Urinary bladder (tissue), 4 donors: ENCODE data around the gene FRMD7. TPM values are rescaled to one million over a fixed set of nuclear protein-coding genes. Genes with fewer than 3 reads are reported as not detected.

Experiments
- DNase-seq: peaks from one replicate; pipeline ENCODE4 v3.0.0-alpha.2; 2015; ENCODE audit errors: extremely low spot score
- H3K27ac ChIP-seq: one replicate; pipeline ENCODE4 v1.5.1; 2013; ENCODE audit warnings: low read depth, mild to moderate bottlenecking, moderate library complexity
- H3K36me3 ChIP-seq: one replicate; pipeline ENCODE4 v1.6.1; 2013; ENCODE audit warnings: mild to moderate bottlenecking, moderate library complexity; ENCODE audit not compliant: insufficient read depth
- H3K4me1 ChIP-seq: one replicate; pipeline ENCODE4 v1.6.1; 2013; ENCODE audit warnings: mild to moderate bottlenecking, moderate library complexity; ENCODE audit not compliant: insufficient read depth
- H3K4me3 ChIP-seq: one replicate; pipeline ENCODE4 v1.5.1; 2013; ENCODE audit warnings: low read depth, low read length
- WGBS: extraction: QIAGEN DNeasy Blood & Tissue Kit; methylation state at CpG from one replicate; pipeline ENCODE4 v1.1.7; 2013; 5-methylcytosine and 5-hydroxymethylcytosine counted together
- polyA plus RNA-seq: library from polyadenylated mRNA; stranded (reverse); fragments of 200-250 nt; gene quantifications from one replicate; pipeline ENCODE4 v1.2.3, GENCODE V29; 2013
- total RNA-seq: library from RNA; depleted of rRNA; stranded (reverse); fragments of >200 nt; gene quantifications from one replicate; pipeline ENCODE4 v1.2.3, GENCODE V29; 2014
- donor health status: healthy with polysubstance abuse.
- donor health status: healthy.

The FRMD7 gene
- total and polyA plus RNA-seq, 2 donors = 0.48 TPM; not detected in 1

DNA sequence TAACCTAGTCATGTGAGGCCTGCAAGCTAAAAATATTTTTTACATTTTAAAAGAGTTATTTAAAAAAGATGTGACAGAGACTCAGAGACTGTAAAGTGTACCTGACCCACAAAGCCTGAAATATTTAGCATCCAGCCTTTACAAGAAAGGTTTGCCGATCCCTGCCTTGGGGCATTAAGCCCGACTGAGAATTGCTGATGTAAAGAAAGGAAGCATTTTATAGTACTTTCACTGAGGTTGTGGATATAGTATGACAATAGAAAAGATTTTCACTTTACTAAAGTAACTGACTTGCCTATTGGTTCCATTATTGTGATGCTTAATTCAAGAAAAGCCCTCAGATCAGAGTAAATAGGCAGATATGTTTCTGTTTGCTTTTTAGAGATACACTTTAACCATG is 87.8 kb downstream of the FRMD7 start:
- DNase-seq = no peak
- no peaks in the 10 kb centered on the region for H3K4me1 ChIP-seq
- no peak overlapping the region for H3K27ac ChIP-seq
- WGBS = 91% methylated on average over 2 of the region's 2 CpGs
- H3K36me3 ChIP-seq = no peaks in the 10 kb centered on the region
- H3K4me3 ChIP-seq = no peak overlapping the region

DNA sequence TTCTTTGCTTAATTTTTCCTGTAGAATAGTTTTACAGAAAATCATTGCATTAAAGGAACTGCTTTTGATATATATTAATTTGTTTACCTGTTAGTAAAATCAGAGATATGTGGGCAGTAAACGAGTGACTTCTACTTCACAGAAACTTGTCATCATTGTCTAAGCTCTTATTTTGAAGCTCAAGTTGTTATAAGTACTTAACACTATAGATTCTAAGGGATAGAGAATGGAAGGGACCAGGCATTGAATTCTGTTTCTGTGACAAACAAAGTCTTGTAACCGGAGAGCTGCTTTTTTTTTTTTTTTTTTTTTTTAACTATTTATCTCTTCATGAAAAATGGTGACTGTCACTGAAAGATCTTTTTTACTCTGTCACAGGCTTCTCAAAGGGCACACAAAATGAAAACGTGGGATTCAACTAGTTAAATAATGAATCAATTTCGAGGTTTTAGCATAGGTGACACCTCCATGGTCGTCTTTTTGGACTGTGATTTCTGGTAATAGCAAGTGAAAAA is 90.3 kb downstream of the FRMD7 start:
- no peaks in the 10 kb centered on the region for H3K36me3 ChIP-seq
- 62% methylated on average over 5 of the region's 5 CpGs for WGBS
- DNase-seq = no peak
- no peak overlapping the region for H3K27ac ChIP-seq
- no peaks in the 10 kb centered on the region for H3K4me1 ChIP-seq
- H3K4me3 ChIP-seq = no peak overlapping the region

DNA sequence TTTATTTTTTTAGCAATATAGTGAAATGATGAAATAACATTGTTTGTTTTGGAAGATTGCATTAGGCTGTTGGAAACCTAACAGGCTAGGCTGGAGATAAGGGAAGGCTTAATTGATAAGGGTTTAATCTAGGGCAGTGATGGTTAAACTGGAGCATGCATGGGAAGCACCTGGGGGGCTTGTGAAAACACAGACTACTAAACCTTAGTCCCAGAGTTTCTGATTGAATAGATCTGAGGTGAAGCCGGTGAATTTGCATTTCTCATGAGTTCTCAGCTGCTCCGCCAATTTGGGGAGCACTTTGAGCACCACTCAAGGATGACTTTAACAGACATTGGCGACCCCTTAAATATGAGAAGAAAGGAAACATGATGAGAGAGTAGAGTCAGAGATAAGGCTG is 93.2 kb downstream of the FRMD7 start:
- H3K4me3 ChIP-seq = no peak overlapping the region
- H3K27ac ChIP-seq = no peak overlapping the region
- whole genome bisulfite sequencing = 95% methylated on average over 3 of the region's 3 CpGs
- H3K36me3 ChIP-seq = no peaks in the 10 kb centered on the region
- H3K4me1 ChIP-seq = no peaks in the 10 kb centered on the region
- no peak for DNase-seq

DNA sequence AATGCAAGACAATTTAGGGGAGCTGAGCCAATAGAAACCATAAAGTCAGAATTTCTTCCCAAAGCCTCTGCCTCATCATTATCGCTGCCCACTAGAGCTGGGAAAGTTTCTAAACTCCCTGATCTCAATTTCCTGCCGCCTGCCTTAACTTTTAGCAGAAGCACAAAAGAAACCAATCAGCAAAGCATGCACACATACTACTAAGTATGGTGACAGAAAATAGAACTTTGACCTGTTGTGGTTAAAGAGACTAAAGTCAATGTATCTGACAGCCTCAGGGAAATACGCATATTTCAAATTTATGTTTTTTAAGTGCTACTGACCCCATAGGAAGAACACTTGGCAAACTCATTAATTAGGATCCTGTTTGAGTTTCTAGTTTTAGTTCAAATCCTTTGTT is 94.7 kb downstream of the FRMD7 start:
- 82% methylated on average over 3 of the region's 3 CpGs for WGBS
- no peak overlapping the region for H3K27ac ChIP-seq
- DNase-seq = no peak
- H3K36me3 ChIP-seq = no peaks in the 10 kb centered on the region
- H3K4me1 ChIP-seq = no peaks in the 10 kb centered on the region
- H3K4me3 ChIP-seq = no peak overlapping the region

DNA sequence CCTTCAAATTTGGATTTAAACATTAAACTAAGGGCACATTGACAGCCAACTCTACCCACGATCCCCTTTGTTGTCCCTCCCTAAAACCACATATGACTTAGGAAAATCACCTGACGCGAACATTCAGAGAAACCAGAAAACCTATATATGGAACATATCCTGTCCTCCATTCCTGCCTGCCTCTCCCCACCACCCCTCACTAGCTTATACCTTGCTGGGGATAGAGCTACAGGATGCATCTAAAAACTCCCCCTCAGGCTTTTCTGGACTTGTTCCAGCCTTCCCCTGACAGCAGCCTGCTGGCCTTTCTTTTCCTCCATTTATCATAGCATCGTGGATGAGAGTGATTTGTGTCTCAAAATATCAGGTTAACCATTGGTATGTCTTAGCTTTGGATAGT is 96.0 kb downstream of the FRMD7 start:
- no peak for DNase-seq
- Histone ChIP-seq H3K36me3 (no peaks in the 10 kb centered on the region), H3K27ac (no peak overlapping the region), H3K4me3 (no peak overlapping the region), H3K4me1 (no peaks in the 10 kb centered on the region)
- 66% methylated on average over 4 of the region's 4 CpGs for WGBS

DNA sequence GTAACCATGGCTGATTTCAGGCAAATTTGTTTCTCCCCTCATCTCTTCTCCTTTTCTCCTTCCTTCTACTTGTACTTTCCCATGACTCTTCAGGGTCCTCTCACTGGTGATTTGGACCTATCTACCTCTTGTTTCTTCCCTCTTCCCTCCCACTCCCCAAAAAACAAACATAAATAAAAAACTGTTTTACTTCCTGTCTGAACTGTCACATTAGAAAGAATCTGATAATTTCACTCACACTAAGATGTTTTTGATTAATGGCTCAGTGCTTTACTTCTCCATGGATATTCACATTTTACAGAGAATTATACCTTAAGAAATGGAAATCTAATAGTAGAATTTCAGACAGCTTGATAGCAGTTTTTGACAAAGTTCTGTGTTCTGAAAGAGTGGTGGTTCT is 97.6 kb downstream of the FRMD7 start:
- no peak overlapping the region for H3K4me3 ChIP-seq
- no peaks in the 10 kb centered on the region for H3K36me3 ChIP-seq
- H3K4me1 ChIP-seq = no peaks in the 10 kb centered on the region
- no peak for DNase-seq
- H3K27ac ChIP-seq = no peak overlapping the region

Other genes with a start within 250 kb of the FRMD7 start
- 26.3 TPM for gene STK26, start 104.7 kb downstream of the FRMD7 start, total RNA-seq
- 16.3 TPM for gene STK26, start 104.7 kb downstream of the FRMD7 start, polyA plus RNA-seq
- 30.8 TPM for gene RAP2C, start 91.4 kb upstream of the FRMD7 start, total RNA-seq
- gene RAP2C, start 91.4 kb upstream of the FRMD7 start, polyA plus RNA-seq = 21.9 TPM